CD4-positive, alpha-beta T cell treated with Interleukin-2 at 100 ng/mL for 4 hours (primary cell): ENCODE data around the gene POP4.
A peak's percentile ranks its signal among the peaks of the same experiment; 100 is the strongest.
"Not testable (repeated sequence)": the region's sequence is repeated elsewhere in the genome, so short reads cannot be mapped to it uniquely, and the experiment has no call there.

ENCODE experiments used
- DNase-seq: peaks from one replicate; pipeline ENCODE4 v3.0.0-alpha.2; 2020; ENCODE audit warnings: low spot score

The POP4 gene

GRCh38 chr19:29605653-29606419, at the start of gene POP4:
Gene POP4 (plus strand): TSS chr19:29606283. CDS start chr19:29606319, 36 bp downstream.
- DNase-seq, result peak; percentile 96

- DNase-seq, result not testable (repeated sequence)
These were observed 47.0 kb upstream of the POP4 start for GRCh38 chr19:29559110-29559509.

GRCh38 chr19:29559743-29560142, 46.3 kb upstream of the POP4 start:
- DNase-seq, result no peak

- no peak for DNase-seq
These were observed 45.6 kb upstream of the POP4 start for GRCh38 chr19:29560313-29561075.

- DNase-seq, result no peak
These were observed 44.5 kb upstream of the POP4 start for GRCh38 chr19:29561601-29562000.

GRCh38 chr19:29562299-29563297, 43.5 kb upstream of the POP4 start:
- no peak for DNase-seq

- DNase-seq, result no peak
These were observed 42.5 kb upstream of the POP4 start for GRCh38 chr19:29563486-29564101.

GRCh38 chr19:29564574-29565005, 41.5 kb upstream of the POP4 start:
- DNase-seq, result no peak

GRCh38 chr19:29565171-29565570, 40.9 kb upstream of the POP4 start:
- no peak for DNase-seq

- DNase-seq, result no peak
These were observed 39.5 kb upstream of the POP4 start for GRCh38 chr19:29566496-29567054.

- DNase-seq, result no peak
These were observed 38.6 kb upstream of the POP4 start for GRCh38 chr19:29567366-29567915.

- DNase-seq, result no peak
These were observed 37.8 kb upstream of the POP4 start for GRCh38 chr19:29568036-29569025.

- DNase-seq, result no peak
These were observed 36.8 kb upstream of the POP4 start for GRCh38 chr19:29569038-29569911.

- no peak for DNase-seq
These were observed 34.9 kb upstream of the POP4 start for GRCh38 chr19:29571181-29571580.

GRCh38 chr19:29573486-29573885, 32.6 kb upstream of the POP4 start:
- no peak for DNase-seq

GRCh38 chr19:29574510-29574909, 31.6 kb upstream of the POP4 start:
- DNase-seq, result no peak

- no peak for DNase-seq
These were observed 30.0 kb upstream of the POP4 start for GRCh38 chr19:29576046-29576606.
